GM12878 (cell line): ENCODE results near the gene SEC24D. TPM values are rescaled to one million over a fixed set of nuclear protein-coding genes. Genes with fewer than 3 reads are reported as not detected.

Experiments
- ATAC-seq: fragments of 200-7000 bp; cut with Tn5 transposase; 3 replicates; pipeline ENCODE4 v1.9.1; 2020; ENCODE audit warnings: mild to moderate bottlenecking, moderate library complexity
- BruUV-seq: library from RNA; stranded (reverse); fragments of 400-500 nt; replicated peaks from 2 replicates; lab custom pipeline; 2021; lab: Mats Ljungman, UMichigan
- CTCF ChIA-PET: fragments of 300-600 bp; sonication (Branson Sonifier 250); formaldehyde crosslinking; extraction: SDS; loops from one replicate; lab custom pipeline; 2021; ENCODE audit warnings: inconsistent platforms; lab: Yijun Ruan, JAX
- POLR2A ChIA-PET: fragments of 350-600 bp; formaldehyde crosslinking; extraction: SDS; loops from one replicate; lab custom pipeline; 2021; ENCODE audit warnings: inconsistent platforms; lab: Charles Lee
- RAD21 ChIA-PET: fragments of 300-600 bp; sonication (Branson Sonifier 250); formaldehyde crosslinking; loops from one replicate; lab custom pipeline; 2023; ENCODE audit warnings: antibody characterized with exemption; ENCODE audit not compliant: unreplicated experiment; lab: Charles Lee
- SMC1A ChIA-PET: fragments of 300-600 bp; sonication (Branson Sonifier 250); formaldehyde crosslinking; loops from one replicate; lab custom pipeline; 2023; ENCODE audit not compliant: unreplicated experiment, uncharacterized antibody; lab: Charles Lee
- DNase-seq: peaks from one replicate; pipeline ENCODE4 v3.0.0-alpha.2; 2011; ENCODE audit warnings: low read depth, low spot score
- FAIRE-seq: peaks from 3 replicates; lab custom pipeline; 2011; peaks lifted over from hg19 to GRCh38; lab: Jason Lieb, UNC
- H2AFZ ChIP-seq: 2 replicates; pipeline ENCODE4 v1.6.0; 2011; ENCODE audit warnings: low read depth, low read length, control low read depth; ENCODE audit not compliant: control insufficient read depth
- H3K27ac ChIP-seq: 2 replicates; pipeline ENCODE4 v1.5.1; 2011; ENCODE audit warnings: control low read depth; ENCODE audit not compliant: control insufficient read depth, insufficient read depth
- H3K27me3 ChIP-seq, 2 experiments: replicated peaks in 1 of 2; 2 replicates each; pipeline versions ENCODE4 v1.6.0 to v1.6.1; 2011; ENCODE audit warnings: low read length in 1 of 2; ENCODE audit not compliant: control insufficient read depth in 2 of 2, insufficient read depth in 2 of 2
- H3K36me3 ChIP-seq, 2 experiments: 2 replicates each; pipeline ENCODE4 v1.5.1; 2011; ENCODE audit warnings: low read length in 1 of 2; ENCODE audit not compliant: control insufficient read depth in 2 of 2, insufficient read depth in 2 of 2
- H3K4me1 ChIP-seq: 2 replicates; pipeline ENCODE4 v1.6.1; 2011; ENCODE audit warnings: mild to moderate bottlenecking, low read length, moderate library complexity, mixed read lengths; ENCODE audit not compliant: control insufficient read depth, insufficient read depth
- H3K4me2 ChIP-seq: 2 replicates; pipeline ENCODE4 v1.6.0; 2011; ENCODE audit warnings: control low read depth; ENCODE audit not compliant: control insufficient read depth, insufficient read depth
- H3K4me3 ChIP-seq: fragments of 200-600 bp; sonication (generic); 2 replicates; pipeline ENCODE4 v1.5.1; 2016
- H3K79me2 ChIP-seq: 2 replicates; pipeline ENCODE4 v1.6.0; 2011; ENCODE audit warnings: low read length; ENCODE audit not compliant: control insufficient read depth, insufficient read depth
- H3K9ac ChIP-seq: 2 replicates; pipeline ENCODE4 v1.8.0; 2011; ENCODE audit warnings: low read length, control low read depth, mixed read lengths; ENCODE audit not compliant: control insufficient read depth, insufficient read depth
- H3K9me3 ChIP-seq: replicated peaks from 3 replicates; pipeline ENCODE4 v1.5.1; 2011; ENCODE audit warnings: mild to moderate bottlenecking, low read length; ENCODE audit not compliant: control insufficient read depth, insufficient read depth
- H4K20me1 ChIP-seq: 2 replicates; pipeline ENCODE4 v1.6.0; 2011; ENCODE audit not compliant: control insufficient read depth, insufficient read depth
- HDAC6 ChIP-seq: fragments of 200-600 bp; sonication (generic); IDR thresholded peaks from one replicate; pipeline ENCODE4 v1.8.0; 2017; ENCODE audit warnings: antibody characterized with exemption; ENCODE audit not compliant: unreplicated experiment
- NFIC ChIP-seq: IDR thresholded peaks from 2 replicates; pipeline ENCODE4 v1.6.1; 2012; ENCODE audit warnings: low read depth, mild to moderate bottlenecking, inconsistent platforms, low read length, moderate library complexity
- POLR2AphosphoS2 ChIP-seq: IDR thresholded peaks from 2 replicates; pipeline ENCODE4 v1.6.1; 2011; ENCODE audit warnings: low read depth, mild to moderate bottlenecking, low read length, improper control_type of control experiment, moderate library complexity
- POLR2AphosphoS5 ChIP-seq: IDR thresholded peaks from 2 replicates; pipeline ENCODE4 v1.6.1; 2011; ENCODE audit warnings: mild to moderate bottlenecking, low read length, inconsistent platforms
- POU2F2 ChIP-seq: IDR thresholded peaks from 3 replicates; pipeline ENCODE4 v1.6.1; 2011; ENCODE audit warnings: low read depth, mild to moderate bottlenecking, low read length, borderline replicate concordance
- SMAD5 ChIP-seq: IDR thresholded peaks from 2 replicates; pipeline ENCODE4 v1.6.1; 2016; ENCODE audit warnings: antibody characterized with exemption, low read depth
- SUZ12 ChIP-seq: fragments of 200-600 bp; sonication (generic); IDR thresholded peaks from one replicate; pipeline ENCODE4 v1.6.1; 2018; ENCODE audit warnings: antibody characterized with exemption, mild to moderate bottlenecking; ENCODE audit not compliant: unreplicated experiment
- YY1 ChIP-seq: IDR thresholded peaks from 2 replicates; pipeline ENCODE4 v1.6.1; 2011; ENCODE audit warnings: low read depth, mild to moderate bottlenecking, low read length
- ZBED1 ChIP-seq: IDR thresholded peaks from 2 replicates; pipeline ENCODE4 v1.6.1; 2016; ENCODE audit warnings: borderline replicate concordance
- ZSCAN29 ChIP-seq: fragments of 450-650 bp; IDR thresholded peaks from 2 replicates; pipeline ENCODE4 v1.6.1; 2017; ENCODE audit warnings: mild to moderate bottlenecking, moderate library complexity
- WGBS: methylation state at CpG from one replicate; pipeline ENCODE4 v1.1.6; 2016; ENCODE audit warnings: low lambda C conversion rate; ENCODE audit not compliant: insufficient replicate concordance, insufficient coverage; ENCODE audit errors: missing lambda C conversion rate; 5-methylcytosine and 5-hydroxymethylcytosine counted together
- in situ Hi-C: fragments of 300-500 bp; cut with MboI; formaldehyde crosslinking; loops from 9 replicates; pipeline ENCODE4 v1.14.3; 2018; ENCODE audit warnings: mixed read lengths
- intact Hi-C: fragments of 100-400 bp; cut with micrococcal nuclease; formaldehyde crosslinking; loops from one replicate; pipeline ENCODE4 v1.14.2; 2022; ENCODE audit not compliant: unreplicated experiment
- polyA plus RNA-seq, 11 experiments: library from polyadenylated mRNA; depleted of rRNA in 4 of 11; unstranded in 6 of 11; stranded (reverse) in 5 of 11; fragments of >200 nt; fragmentation: Nextera tagmentation in 4 of 11; fragmentation: Illumina TruSeq in 1 of 11; extraction: Ambion mirVana in 4 of 11; extraction: Trizol in 1 of 11; gene quantifications; 1 replicate in 1 of 11; 2 replicates in 10 of 11; pipeline versions ENCODE4 v1.2.1 to v1.2.3, GENCODE V29; 2011 to 2016; ENCODE audit warnings: inconsistent platforms in 2 of 11, missing spikeins in 2 of 11, low read depth in 1 of 11
- total RNA-seq, 4 experiments: library from RNA; depleted of rRNA in 3 of 4; stranded (reverse); fragments of >200 nt in 3 of 4; fragmentation: Illumina TruSeq in 1 of 4; extraction: Trizol in 1 of 4; gene quantifications; 2 replicates each; pipeline versions ENCODE4 v1.2.1 to v1.2.3, GENCODE V29; 2013 to 2021
- TF ChIP-seq, protein P1 (sequence below): fragments of 450-650 bp; IDR thresholded peaks from 2 replicates; pipeline ENCODE4 v1.6.1; 2018; ENCODE audit warnings: mild to moderate bottlenecking, low read depth, moderate library complexity; ENCODE audit not compliant: partially characterized antibody
- TF ChIP-seq, protein P2 (sequence below): IDR thresholded peaks from 2 replicates; pipeline ENCODE4 v1.6.1; 2012; ENCODE audit warnings: low read depth, low read length, improper control_type of control experiment
- TF ChIP-seq, protein P3 (sequence below): fragments of 450-650 bp; IDR thresholded peaks from 2 replicates; pipeline ENCODE4 v1.6.1; 2017; ENCODE audit warnings: low read depth, mild to moderate bottlenecking, moderate library complexity
- TF ChIP-seq, protein P4 (sequence below): fragments of 450-650 bp; IDR thresholded peaks from 2 replicates; pipeline ENCODE4 v1.6.1; 2017; ENCODE audit warnings: mild to moderate bottlenecking, moderate library complexity

The SEC24D gene
- total and polyA plus RNA-seq, 10 of the 15 experiments (the other 5 are each of a cell fraction or from before 2014, with no cell fraction given), result 12.8 to 61.9 (median 25.6) TPM

DNA sequence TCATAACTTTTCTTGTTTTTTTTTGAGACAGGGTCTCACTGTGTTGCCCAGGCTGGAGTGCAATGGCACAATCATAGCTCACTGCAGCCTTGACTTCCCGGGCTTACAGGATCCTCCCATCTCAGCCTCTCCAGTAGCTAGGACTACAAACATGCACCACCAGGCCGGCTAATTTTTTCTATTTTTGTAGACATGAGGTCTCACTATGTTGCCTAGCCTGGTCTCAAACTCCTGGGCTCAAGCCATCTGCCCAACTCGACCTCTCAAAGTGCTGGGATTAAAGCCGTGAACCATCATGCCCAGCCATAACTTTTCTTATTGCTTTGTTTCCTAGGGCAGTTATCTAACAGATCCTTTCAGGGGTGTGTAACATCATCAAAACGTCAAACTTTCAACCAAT is 11.8 kb downstream of the SEC24D start (continued):
- no peak for TF ChIP-seq ZBED1

DNA sequence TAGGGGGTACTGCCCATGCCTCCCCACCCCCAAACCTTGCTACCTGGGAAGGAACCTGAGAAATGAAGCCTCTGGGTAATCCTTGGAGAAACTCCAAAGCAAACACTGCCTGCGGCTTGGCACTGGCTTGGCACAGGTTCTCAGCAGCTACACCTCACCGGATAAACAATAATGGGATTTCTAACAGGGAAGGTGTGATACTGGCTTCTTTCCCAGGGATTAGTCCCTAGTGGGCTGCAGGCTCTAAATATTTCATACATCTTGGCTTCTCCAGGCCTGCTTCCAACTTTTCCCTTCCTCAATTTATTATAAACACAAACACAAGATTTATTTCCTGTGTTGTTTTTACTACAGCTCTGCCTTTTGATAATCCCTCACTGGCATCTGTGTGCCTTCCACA is 12.5 kb downstream of the SEC24D start:
- Histone ChIP-seq H3K36me3 (peaks cover 2 to 32% of the 10 kb centered on the region in 2 experiments; a peak in 3 of 4 replicates), H4K20me1 (no peaks in the 10 kb centered on the region), H3K4me3 (no peak overlapping the region), H3K27me3 (no peaks in the 10 kb centered on the region), H3K9me3 (no peaks in the 10 kb centered on the region), H3K4me1 (peaks cover 18% of the 10 kb centered on the region), H3K4me2 (no peak overlapping the region), H3K27ac (no peak overlapping the region), H3K9ac (no peak overlapping the region), H2AFZ (no peak overlapping the region), H3K79me2 (peaks cover 47% of the 10 kb centered on the region)
- 100% methylated on average over 2 of the region's 2 CpGs for WGBS
- POLR2A ChIA-PET, result interaction anchor here (0.6 kb wide), 1 partner anchor 11 kb away, joined by 3 read pairs; no protein-coding TSS in a partner anchor
- in situ Hi-C loops (no loop called here), intact Hi-C loops (no loop called here)
- no peak for DNase-seq
- no peak for FAIRE-seq
- RAD21 ChIA-PET, result no interaction called here
- ATAC-seq, result no peak
- SMC1A ChIA-PET, result interaction anchor here (0.7 to 1.7 kb wide), 3 partner anchors 11 to 41 kb away, joined by 3 to 4 read pairs (median 3); no protein-coding TSS in a partner anchor
- BruUV-seq, result TSS peak; percentile 10
- CTCF ChIA-PET, result interaction anchor here (0.8 to 1.0 kb wide), 3 partner anchors 11 to 84 kb away, joined by 3 to 4 read pairs (median 3); no protein-coding TSS in a partner anchor
- TF ChIP-seq YY1 (no peak), SMAD5 (no peak), POU2F2 (no peak), NFIC (no peak), HDAC6 (no peak), POLR2AphosphoS5 (no peak), ZSCAN29 (no peak), POLR2AphosphoS2 (no peak), SUZ12 (no peak)
- TF ChIP-seq, protein P1, sequence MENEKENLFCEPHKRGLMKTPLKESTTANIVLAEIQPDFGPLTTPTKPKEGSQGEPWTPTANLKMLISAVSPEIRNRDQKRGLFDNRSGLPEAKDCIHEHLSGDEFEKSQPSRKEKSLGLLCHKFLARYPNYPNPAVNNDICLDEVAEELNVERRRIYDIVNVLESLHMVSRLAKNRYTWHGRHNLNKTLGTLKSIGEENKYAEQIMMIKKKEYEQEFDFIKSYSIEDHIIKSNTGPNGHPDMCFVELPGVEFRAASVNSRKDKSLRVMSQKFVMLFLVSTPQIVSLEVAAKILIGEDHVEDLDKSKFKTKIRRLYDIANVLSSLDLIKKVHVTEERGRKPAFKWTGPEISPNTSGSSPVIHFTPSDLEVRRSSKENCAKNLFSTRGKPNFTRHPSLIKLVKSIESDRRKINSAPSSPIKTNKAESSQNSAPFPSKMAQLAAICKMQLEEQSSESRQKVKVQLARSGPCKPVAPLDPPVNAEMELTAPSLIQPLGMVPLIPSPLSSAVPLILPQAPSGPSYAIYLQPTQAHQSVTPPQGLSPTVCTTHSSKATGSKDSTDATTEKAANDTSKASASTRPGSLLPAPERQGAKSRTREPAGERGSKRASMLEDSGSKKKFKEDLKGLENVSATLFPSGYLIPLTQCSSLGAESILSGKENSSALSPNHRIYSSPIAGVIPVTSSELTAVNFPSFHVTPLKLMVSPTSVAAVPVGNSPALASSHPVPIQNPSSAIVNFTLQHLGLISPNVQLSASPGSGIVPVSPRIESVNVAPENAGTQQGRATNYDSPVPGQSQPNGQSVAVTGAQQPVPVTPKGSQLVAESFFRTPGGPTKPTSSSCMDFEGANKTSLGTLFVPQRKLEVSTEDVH, result no peak
- TF ChIP-seq, protein P2, sequence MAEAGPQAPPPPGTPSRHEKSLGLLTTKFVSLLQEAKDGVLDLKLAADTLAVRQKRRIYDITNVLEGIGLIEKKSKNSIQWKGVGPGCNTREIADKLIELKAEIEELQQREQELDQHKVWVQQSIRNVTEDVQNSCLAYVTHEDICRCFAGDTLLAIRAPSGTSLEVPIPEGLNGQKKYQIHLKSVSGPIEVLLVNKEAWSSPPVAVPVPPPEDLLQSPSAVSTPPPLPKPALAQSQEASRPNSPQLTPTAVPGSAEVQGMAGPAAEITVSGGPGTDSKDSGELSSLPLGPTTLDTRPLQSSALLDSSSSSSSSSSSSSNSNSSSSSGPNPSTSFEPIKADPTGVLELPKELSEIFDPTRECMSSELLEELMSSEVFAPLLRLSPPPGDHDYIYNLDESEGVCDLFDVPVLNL, result no peak
- TF ChIP-seq, protein P3, sequence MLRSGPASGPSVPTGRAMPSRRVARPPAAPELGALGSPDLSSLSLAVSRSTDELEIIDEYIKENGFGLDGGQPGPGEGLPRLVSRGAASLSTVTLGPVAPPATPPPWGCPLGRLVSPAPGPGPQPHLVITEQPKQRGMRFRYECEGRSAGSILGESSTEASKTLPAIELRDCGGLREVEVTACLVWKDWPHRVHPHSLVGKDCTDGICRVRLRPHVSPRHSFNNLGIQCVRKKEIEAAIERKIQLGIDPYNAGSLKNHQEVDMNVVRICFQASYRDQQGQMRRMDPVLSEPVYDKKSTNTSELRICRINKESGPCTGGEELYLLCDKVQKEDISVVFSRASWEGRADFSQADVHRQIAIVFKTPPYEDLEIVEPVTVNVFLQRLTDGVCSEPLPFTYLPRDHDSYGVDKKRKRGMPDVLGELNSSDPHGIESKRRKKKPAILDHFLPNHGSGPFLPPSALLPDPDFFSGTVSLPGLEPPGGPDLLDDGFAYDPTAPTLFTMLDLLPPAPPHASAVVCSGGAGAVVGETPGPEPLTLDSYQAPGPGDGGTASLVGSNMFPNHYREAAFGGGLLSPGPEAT, result no peak
- TF ChIP-seq, protein P4, sequence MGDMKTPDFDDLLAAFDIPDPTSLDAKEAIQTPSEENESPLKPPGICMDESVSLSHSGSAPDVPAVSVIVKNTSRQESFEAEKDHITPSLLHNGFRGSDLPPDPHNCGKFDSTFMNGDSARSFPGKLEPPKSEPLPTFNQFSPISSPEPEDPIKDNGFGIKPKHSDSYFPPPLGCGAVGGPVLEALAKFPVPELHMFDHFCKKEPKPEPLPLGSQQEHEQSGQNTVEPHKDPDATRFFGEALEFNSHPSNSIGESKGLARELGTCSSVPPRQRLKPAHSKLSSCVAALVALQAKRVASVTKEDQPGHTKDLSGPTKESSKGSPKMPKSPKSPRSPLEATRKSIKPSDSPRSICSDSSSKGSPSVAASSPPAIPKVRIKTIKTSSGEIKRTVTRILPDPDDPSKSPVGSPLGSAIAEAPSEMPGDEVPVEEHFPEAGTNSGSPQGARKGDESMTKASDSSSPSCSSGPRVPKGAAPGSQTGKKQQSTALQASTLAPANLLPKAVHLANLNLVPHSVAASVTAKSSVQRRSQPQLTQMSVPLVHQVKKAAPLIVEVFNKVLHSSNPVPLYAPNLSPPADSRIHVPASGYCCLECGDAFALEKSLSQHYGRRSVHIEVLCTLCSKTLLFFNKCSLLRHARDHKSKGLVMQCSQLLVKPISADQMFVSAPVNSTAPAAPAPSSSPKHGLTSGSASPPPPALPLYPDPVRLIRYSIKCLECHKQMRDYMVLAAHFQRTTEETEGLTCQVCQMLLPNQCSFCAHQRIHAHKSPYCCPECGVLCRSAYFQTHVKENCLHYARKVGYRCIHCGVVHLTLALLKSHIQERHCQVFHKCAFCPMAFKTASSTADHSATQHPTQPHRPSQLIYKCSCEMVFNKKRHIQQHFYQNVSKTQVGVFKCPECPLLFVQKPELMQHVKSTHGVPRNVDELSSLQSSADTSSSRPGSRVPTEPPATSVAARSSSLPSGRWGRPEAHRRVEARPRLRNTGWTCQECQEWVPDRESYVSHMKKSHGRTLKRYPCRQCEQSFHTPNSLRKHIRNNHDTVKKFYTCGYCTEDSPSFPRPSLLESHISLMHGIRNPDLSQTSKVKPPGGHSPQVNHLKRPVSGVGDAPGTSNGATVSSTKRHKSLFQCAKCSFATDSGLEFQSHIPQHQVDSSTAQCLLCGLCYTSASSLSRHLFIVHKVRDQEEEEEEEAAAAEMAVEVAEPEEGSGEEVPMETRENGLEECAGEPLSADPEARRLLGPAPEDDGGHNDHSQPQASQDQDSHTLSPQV, result no peak
